Ascending aorta (tissue), 2 donors: Measurements from ENCODE around the gene RAPGEF2. TPM values are rescaled to one million over a fixed set of nuclear protein-coding genes. Genes with fewer than 3 reads are reported as not detected.

Experiments used
- DNase-seq, 2 donors: peaks; one replicate each; pipeline ENCODE4 v3.0.0-alpha.2; 2019; ENCODE audit warnings: low spot score in 2 of 2
- H3K27ac ChIP-seq, 2 donors: fragments of 200-600 bp; sonication (generic); one replicate each; pipeline ENCODE4 v1.5.1; 2016 to 2017; ENCODE audit warnings: mild to moderate bottlenecking in 1 of 2
- H3K27me3 ChIP-seq: fragments of 200-600 bp; sonication (generic); one replicate; pipeline ENCODE4 v1.5.1; 2017
- H3K36me3 ChIP-seq, 2 donors: fragments of 200-600 bp; sonication (generic); one replicate each; pipeline ENCODE4 v1.5.1; 2016
- H3K4me1 ChIP-seq, 2 donors: fragments of 200-600 bp; sonication (generic); one replicate each; pipeline ENCODE4 v1.5.1; 2016 to 2017; ENCODE audit warnings: mild to moderate bottlenecking in 1 of 2
- H3K4me3 ChIP-seq, 2 donors: fragments of 200-600 bp; sonication (generic); one replicate each; pipeline ENCODE4 v1.5.1; 2016 to 2017; ENCODE audit warnings: mild to moderate bottlenecking in 1 of 2
- H3K9me3 ChIP-seq, 2 donors: fragments of 200-600 bp; sonication (generic); one replicate each; pipeline ENCODE4 v1.5.1; 2016
- intact Hi-C: fragments of 100-400 bp; cut with DNase I; formaldehyde crosslinking; loops from one replicate; pipeline ENCODE4 v1.15.1; 2023
- total RNA-seq: library from RNA; depleted of rRNA; stranded (reverse); fragments of >200 nt; gene quantifications from one replicate; pipeline ENCODE4 v1.1.0, GENCODE V29; 2016
- TF ChIP-seq, protein P1 (sequence below), 3 experiments: fragments of 200-600 bp in 2 of 3; fragments of 450-650 bp in 1 of 3; sonication (generic) in 2 of 3; IDR thresholded peaks; one replicate each; pipeline ENCODE4 v1.5.1; 2016 to 2019; ENCODE audit warnings: antibody characterized with exemption in 3 of 3, mild to moderate bottlenecking in 1 of 3, moderate library complexity in 1 of 3

RAPGEF2 gene
- total RNA-seq, 1 donor from 2014 or later, result 65.7 TPM

DNA sequence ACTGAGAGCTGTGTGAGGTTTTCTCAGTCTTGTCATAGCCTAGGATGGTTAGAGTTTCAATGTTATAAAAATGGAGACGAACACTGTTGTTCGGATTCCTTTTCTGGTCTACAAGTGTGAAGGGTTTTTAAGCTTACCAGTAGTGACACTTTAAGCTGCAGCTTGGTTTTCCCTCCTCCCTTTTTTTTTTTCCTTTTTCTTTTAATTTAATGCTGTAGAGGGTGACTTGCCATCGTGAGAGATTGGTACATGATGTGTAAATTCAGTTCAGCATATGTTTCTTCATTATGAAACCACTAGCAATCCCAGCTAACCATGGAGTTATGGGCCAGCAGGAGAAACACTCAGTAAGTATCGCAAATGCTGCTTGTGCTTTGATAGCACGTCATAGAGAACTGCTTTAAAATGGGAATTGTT lies 165.0 kb downstream of the RAPGEF2 start:
- TF ChIP-seq, protein P1, sequence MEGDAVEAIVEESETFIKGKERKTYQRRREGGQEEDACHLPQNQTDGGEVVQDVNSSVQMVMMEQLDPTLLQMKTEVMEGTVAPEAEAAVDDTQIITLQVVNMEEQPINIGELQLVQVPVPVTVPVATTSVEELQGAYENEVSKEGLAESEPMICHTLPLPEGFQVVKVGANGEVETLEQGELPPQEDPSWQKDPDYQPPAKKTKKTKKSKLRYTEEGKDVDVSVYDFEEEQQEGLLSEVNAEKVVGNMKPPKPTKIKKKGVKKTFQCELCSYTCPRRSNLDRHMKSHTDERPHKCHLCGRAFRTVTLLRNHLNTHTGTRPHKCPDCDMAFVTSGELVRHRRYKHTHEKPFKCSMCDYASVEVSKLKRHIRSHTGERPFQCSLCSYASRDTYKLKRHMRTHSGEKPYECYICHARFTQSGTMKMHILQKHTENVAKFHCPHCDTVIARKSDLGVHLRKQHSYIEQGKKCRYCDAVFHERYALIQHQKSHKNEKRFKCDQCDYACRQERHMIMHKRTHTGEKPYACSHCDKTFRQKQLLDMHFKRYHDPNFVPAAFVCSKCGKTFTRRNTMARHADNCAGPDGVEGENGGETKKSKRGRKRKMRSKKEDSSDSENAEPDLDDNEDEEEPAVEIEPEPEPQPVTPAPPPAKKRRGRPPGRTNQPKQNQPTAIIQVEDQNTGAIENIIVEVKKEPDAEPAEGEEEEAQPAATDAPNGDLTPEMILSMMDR (IDR thresholded peaks at IDR 0.05), result no peak
- peak overlapping the region; percentile 34 to 61 for H3K4me3 ChIP-seq
- H3K36me3 ChIP-seq, result no peaks in the 10 kb centered on the region
- peaks cover 0 to 6% of the 10 kb centered on the region in 2 donors for H3K4me1 ChIP-seq
- intact Hi-C loops, result no loop called here
- peak overlapping the region; percentile 60 to 63 for H3K27ac ChIP-seq
- H3K9me3 ChIP-seq, result no peaks in the 10 kb centered on the region
- DNase-seq, result no peak
- H3K27me3 ChIP-seq, result no peaks in the 10 kb centered on the region

GRCh38 chr4:159268607-159269006 lies 165.7 kb downstream of the RAPGEF2 start:
- intact Hi-C loops, result no loop called here
- H3K27ac ChIP-seq, result peak overlapping the region; percentile 60 to 63

DNA sequence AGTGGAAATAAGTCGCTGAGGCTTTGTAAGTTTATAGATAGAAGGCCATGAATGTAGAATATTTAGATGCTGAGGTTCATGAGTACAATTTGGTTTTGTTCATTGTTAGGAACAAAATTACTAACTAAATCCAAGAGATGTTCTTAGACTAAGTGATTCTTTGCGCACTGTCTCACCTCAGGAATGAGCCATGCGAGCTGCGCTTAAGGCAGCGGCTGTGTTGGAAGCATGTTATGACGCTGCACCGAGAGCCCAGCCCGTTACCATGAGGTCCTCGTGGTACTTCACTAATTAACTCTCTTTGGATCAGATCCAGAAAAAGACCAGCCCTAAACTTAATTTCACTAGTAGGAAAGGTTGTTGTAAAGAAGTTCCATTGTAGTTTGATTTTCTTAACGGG lies 166.2 kb downstream of the RAPGEF2 start:
- no peaks in the 10 kb centered on the region for H3K27me3 ChIP-seq
- no peaks in the 10 kb centered on the region for H3K36me3 ChIP-seq
- TF ChIP-seq, protein P1 (IDR thresholded peaks at IDR 0.05), result no peak
- no peak overlapping the region for H3K27ac ChIP-seq
- H3K4me3 ChIP-seq, result no peak overlapping the region
- DNase-seq, result no peak
- no peaks in the 10 kb centered on the region for H3K9me3 ChIP-seq
- intact Hi-C loops, result no loop called here
- H3K4me1 ChIP-seq, result peaks cover 0 to 6% of the 10 kb centered on the region in 2 donors

More at GRCh38 chr4:159268607-159269006, 165.7 kb downstream of the RAPGEF2 start:
- H3K36me3 ChIP-seq, result no peaks in the 10 kb centered on the region
- no peaks in the 10 kb centered on the region for H3K9me3 ChIP-seq
- H3K4me1 ChIP-seq, result peaks cover 0 to 6% of the 10 kb centered on the region in 2 donors
- TF ChIP-seq, protein P1 (IDR thresholded peaks at IDR 0.05), result no peak
- H3K4me3 ChIP-seq, result peak overlapping the region in 1 of 2 donors; percentile 61
- DNase-seq, result no peak
- H3K27me3 ChIP-seq, result no peaks in the 10 kb centered on the region

- peaks cover 0 to 6% of the 10 kb centered on the region in 2 donors for H3K4me1 ChIP-seq
- no peaks in the 10 kb centered on the region for H3K27me3 ChIP-seq
These were observed 167.1 kb downstream of the RAPGEF2 start for GRCh38 chr4:159269956-159270355.

DNA sequence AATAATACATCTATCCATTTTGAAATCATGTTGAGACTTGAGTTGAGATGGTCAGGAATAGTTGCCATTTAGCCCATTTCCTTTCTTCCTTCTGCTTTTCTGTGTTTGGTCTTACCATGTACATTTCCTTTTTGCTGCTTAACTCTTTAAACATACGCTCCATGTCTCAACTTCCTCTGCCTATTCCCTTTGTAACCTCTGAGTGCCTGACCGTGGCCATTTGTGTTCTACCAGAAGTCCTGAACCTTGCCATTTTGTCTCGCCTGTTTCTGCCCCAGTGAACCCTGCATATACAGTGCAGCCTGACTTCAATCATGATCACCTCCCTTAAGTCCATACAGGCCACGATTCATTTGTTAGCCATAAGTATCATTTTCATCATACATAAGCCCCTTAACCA lies 169.0 kb downstream of the RAPGEF2 start:
- no peak overlapping the region for H3K4me3 ChIP-seq
- H3K27me3 ChIP-seq, result no peaks in the 10 kb centered on the region
- no peak overlapping the region for H3K27ac ChIP-seq
- TF ChIP-seq, protein P1 (IDR thresholded peaks at IDR 0.05), result no peak
- no peaks in the 10 kb centered on the region for H3K9me3 ChIP-seq
- intact Hi-C loops, result no loop called here
- H3K36me3 ChIP-seq, result no peaks in the 10 kb centered on the region
- H3K4me1 ChIP-seq, result peaks cover 0 to 3% of the 10 kb centered on the region in 2 donors
- no peak for DNase-seq

More at GRCh38 chr4:159269956-159270355, 167.1 kb downstream of the RAPGEF2 start:
- no peak for DNase-seq
- Histone ChIP-seq H3K36me3 (no peaks in the 10 kb centered on the region), H3K27ac (no peak overlapping the region), H3K9me3 (no peaks in the 10 kb centered on the region), H3K4me3 (no peak overlapping the region)
- TF ChIP-seq, protein P1 (IDR thresholded peaks at IDR 0.05), result no peak
- intact Hi-C loops, result no loop called here
